ENCODE results near the gene TAF7L.
"Not testable (repeated sequence)": the region's sequence is repeated elsewhere in the genome, so short reads cannot be mapped to it uniquely, and the experiment has no call there.

Gene TAF7L

GRCh38 chrX:101290957-101291603 is at the start of gene TAF7L:
TSS of gene TAF7L (minus strand) at chrX:101291334. CDS start at chrX:101287543, 3,791 bp downstream.
- no peak for DNase-seq (ENCODE audit: low read depth in 2 of 2, low spot score in 1 of 2)

GRCh38 chrX:101337776-101338271 is 46.7 kb upstream of the TAF7L start:
- DNase-seq (ENCODE audit: low read depth in 2 of 2, low spot score in 1 of 2), result no peak

- DNase-seq (ENCODE audit: low read depth in 2 of 2, low spot score in 1 of 2), result not testable (repeated sequence)
Observed at GRCh38 chrX:101334310-101334709, 43.2 kb upstream of the TAF7L start.

GRCh38 chrX:101326600-101326999 is 35.5 kb upstream of the TAF7L start:
- not testable (repeated sequence) for DNase-seq (ENCODE audit: low read depth in 2 of 2, low spot score in 1 of 2)

- DNase-seq (ENCODE audit: low read depth in 2 of 2, low spot score in 1 of 2), result no peak
Observed at GRCh38 chrX:101303790-101304189, 12.7 kb upstream of the TAF7L start.

- not testable (repeated sequence) for DNase-seq (ENCODE audit: low read depth in 2 of 2, low spot score in 1 of 2)
Observed at GRCh38 chrX:101295603-101296002, 4.5 kb upstream of the TAF7L start.

GRCh38 chrX:101287402-101287801 is 3.7 kb downstream of the TAF7L start:
- DNase-seq (ENCODE audit: low read depth in 2 of 2, low spot score in 1 of 2), result no peak

- DNase-seq (ENCODE audit: low read depth in 2 of 2, low spot score in 1 of 2), result no peak
Observed at GRCh38 chrX:101276238-101276637, 14.9 kb downstream of the TAF7L start.

- DNase-seq (ENCODE audit: low read depth in 2 of 2, low spot score in 1 of 2), result no peak
Observed at GRCh38 chrX:101274198-101274597, 16.9 kb downstream of the TAF7L start.

GRCh38 chrX:101265869-101266428 is 25.2 kb downstream of the TAF7L start:
- DNase-seq (ENCODE audit: low read depth in 2 of 2, low spot score in 1 of 2), result no peak

- no peak for DNase-seq (ENCODE audit: low read depth in 2 of 2, low spot score in 1 of 2)
Observed at GRCh38 chrX:101263766-101264165, 27.4 kb downstream of the TAF7L start.

- no peak for DNase-seq (ENCODE audit: low read depth in 2 of 2, low spot score in 1 of 2)
Observed at GRCh38 chrX:101262590-101262989, 28.5 kb downstream of the TAF7L start.

GRCh38 chrX:101260435-101260834 is 30.7 kb downstream of the TAF7L start:
- no peak for DNase-seq (ENCODE audit: low read depth in 2 of 2, low spot score in 1 of 2)

- DNase-seq (ENCODE audit: low read depth in 2 of 2, low spot score in 1 of 2), result no peak
Observed at GRCh38 chrX:101258259-101258581, 32.9 kb downstream of the TAF7L start.

GRCh38 chrX:101257448-101258258 is 33.5 kb downstream of the TAF7L start:
- DNase-seq (ENCODE audit: low read depth in 2 of 2, low spot score in 1 of 2), result no peak

GRCh38 chrX:101252634-101253033 is 38.5 kb downstream of the TAF7L start:
- no peak for DNase-seq (ENCODE audit: low read depth in 2 of 2, low spot score in 1 of 2)

- DNase-seq (ENCODE audit: low read depth in 2 of 2, low spot score in 1 of 2), result no peak
Observed at GRCh38 chrX:101241531-101241930, 49.6 kb downstream of the TAF7L start.

- no peak for DNase-seq (ENCODE audit: low read depth in 2 of 2, low spot score in 1 of 2)
Observed at GRCh38 chrX:101237041-101237440, 54.1 kb downstream of the TAF7L start.

- DNase-seq (ENCODE audit: low read depth in 2 of 2, low spot score in 1 of 2), result no peak
Observed at GRCh38 chrX:101232316-101232715, 58.8 kb downstream of the TAF7L start.

- no peak for DNase-seq (ENCODE audit: low read depth in 2 of 2, low spot score in 1 of 2)
Observed at GRCh38 chrX:101231080-101231479, 60.1 kb downstream of the TAF7L start.

GRCh38 chrX:101230636-101231035 is 60.5 kb downstream of the TAF7L start:
- no peak for DNase-seq (ENCODE audit: low read depth in 2 of 2, low spot score in 1 of 2)

- DNase-seq (ENCODE audit: low read depth in 2 of 2, low spot score in 1 of 2), result no peak
Observed at GRCh38 chrX:101229170-101229569, 62.0 kb downstream of the TAF7L start.
